Heart left ventricle (tissue), 13 donors: ENCODE data around the gene SOHLH2.

Source experiments
- POLR2A ChIP-seq, 2 donors: fragments of 450-650 bp; IDR thresholded peaks; one replicate each; pipeline ENCODE4 v1.6.1; 2017; ENCODE audit warnings: antibody characterized with exemption in 2 of 2, mild to moderate bottlenecking in 2 of 2, moderate library complexity in 2 of 2
- TF ChIP-seq, protein P1 (sequence below), 12 donors: fragments of 200-600 bp; sonication (generic) in 4 of 12; IDR thresholded peaks; one replicate each; pipeline versions ENCODE4 v1.5.0 to v1.8.0; 2018 to 2022; ENCODE audit warnings: antibody characterized with exemption in 12 of 12, mild to moderate bottlenecking in 5 of 12
- donor health status: ischemic (EF 13 %, LVEDD 7.1; RV severe dilation, severe dysfunction).
- donor health status: DM: no; HTN: yes; CAD: no.
- donor health status: DM: no; HTN: no; CAD: no.
- donor health status: ischemic (EF 25% LVEDD 6.9; RV normal size, moderate dysfunction).
- donor health status: ischemic (EF 25% LVEDD 5.7; RV mildly dilated, moderate dysfunction).
- donor health status: ischemic (EF 35%, LVEDD 5.7; RV mildly dilated, moderate dysfunction).
- donor health status: nonischemic (EF 11% LVEDD 7.7; RV severe dilation, severe dysfunction).
- donor health status: DM: yes; HTN: yes; CAD: no.
- donor health status: PGD.
- donor health status: ischemic (EF 29% LVEDD 5.4; RV normal size, mild dysfunction).
- donor health status: nonischemic (EF 23%, LVEDD 6.1; RV moderate dilation, normal function).

DNA sequence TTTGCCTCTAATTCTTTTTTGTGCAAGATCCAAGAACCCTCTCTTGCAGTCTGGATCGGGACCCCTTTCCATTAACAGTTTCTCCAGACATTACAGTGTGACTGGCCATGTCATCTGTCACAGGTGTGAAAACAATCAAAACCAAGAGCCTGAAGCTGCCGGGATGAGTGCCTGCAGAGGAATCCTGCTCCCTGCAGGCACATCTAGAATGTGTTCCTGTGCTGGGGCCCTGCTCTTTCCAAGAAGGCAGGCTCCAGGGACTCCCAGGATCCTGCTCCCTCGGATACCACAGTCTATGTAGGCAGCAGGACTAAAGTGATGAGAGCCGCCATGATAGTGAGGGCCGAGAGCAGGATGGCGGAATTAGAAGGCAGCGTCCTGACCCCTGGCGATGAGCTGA lies 44.5 kb upstream of the SOHLH2 start:
- TF ChIP-seq POLR2A (IDR thresholded peaks at IDR 0.05), result no peak
- TF ChIP-seq, protein P1, sequence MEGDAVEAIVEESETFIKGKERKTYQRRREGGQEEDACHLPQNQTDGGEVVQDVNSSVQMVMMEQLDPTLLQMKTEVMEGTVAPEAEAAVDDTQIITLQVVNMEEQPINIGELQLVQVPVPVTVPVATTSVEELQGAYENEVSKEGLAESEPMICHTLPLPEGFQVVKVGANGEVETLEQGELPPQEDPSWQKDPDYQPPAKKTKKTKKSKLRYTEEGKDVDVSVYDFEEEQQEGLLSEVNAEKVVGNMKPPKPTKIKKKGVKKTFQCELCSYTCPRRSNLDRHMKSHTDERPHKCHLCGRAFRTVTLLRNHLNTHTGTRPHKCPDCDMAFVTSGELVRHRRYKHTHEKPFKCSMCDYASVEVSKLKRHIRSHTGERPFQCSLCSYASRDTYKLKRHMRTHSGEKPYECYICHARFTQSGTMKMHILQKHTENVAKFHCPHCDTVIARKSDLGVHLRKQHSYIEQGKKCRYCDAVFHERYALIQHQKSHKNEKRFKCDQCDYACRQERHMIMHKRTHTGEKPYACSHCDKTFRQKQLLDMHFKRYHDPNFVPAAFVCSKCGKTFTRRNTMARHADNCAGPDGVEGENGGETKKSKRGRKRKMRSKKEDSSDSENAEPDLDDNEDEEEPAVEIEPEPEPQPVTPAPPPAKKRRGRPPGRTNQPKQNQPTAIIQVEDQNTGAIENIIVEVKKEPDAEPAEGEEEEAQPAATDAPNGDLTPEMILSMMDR (IDR thresholded peaks at IDR 0.05), result no peak
